Testis (tissue), 3 donors: Measurements from ENCODE around the gene CEACAM19. TPM values are rescaled to one million over a fixed set of nuclear protein-coding genes. Genes with fewer than 3 reads are reported as not detected.

Experiments used
- DNase-seq: peaks from one replicate; pipeline ENCODE4 v3.0.0-alpha.2; 2019
- H3K27ac ChIP-seq, 2 donors: fragments of 200-600 bp; sonication (generic); one replicate each; pipeline ENCODE4 v1.5.1; 2019
- H3K27me3 ChIP-seq: fragments of 200-600 bp; sonication (generic); one replicate; pipeline ENCODE4 v1.5.1; 2019
- H3K36me3 ChIP-seq: fragments of 200-600 bp; sonication (generic); one replicate; pipeline ENCODE4 v1.5.1; 2017; ENCODE audit warnings: low read depth; ENCODE audit errors: missing control alignments
- H3K4me1 ChIP-seq: fragments of 200-600 bp; sonication (generic); one replicate; pipeline ENCODE4 v1.5.1; 2019
- H3K4me3 ChIP-seq, 2 donors: fragments of 200-600 bp; sonication (generic); one replicate each; pipeline ENCODE4 v1.5.1; 2017 to 2019
- H3K9me3 ChIP-seq: fragments of 200-600 bp; sonication (generic); one replicate; pipeline ENCODE4 v1.5.1; 2017
- POLR2A ChIP-seq: fragments of 450-650 bp; IDR thresholded peaks from one replicate; pipeline ENCODE4 v1.6.1; 2017; ENCODE audit warnings: antibody characterized with exemption, mild to moderate bottlenecking, moderate library complexity
- WGBS, 2 donors: methylation state at CpG; one replicate each; pipeline ENCODE4 v1.1.5; 2018; 5-methylcytosine and 5-hydroxymethylcytosine counted together
- intact Hi-C: fragments of 100-400 bp; cut with DNase I; formaldehyde crosslinking; loops from one replicate; pipeline ENCODE4 v1.15.1; 2023; ENCODE audit warnings: low total_unique reads
- polyA plus RNA-seq: library from polyadenylated mRNA; stranded (reverse); fragments of 350-450 nt; fragmentation: Illumina TruSeq; extraction: RNeasy Lipid Tissue Mini Kit (QIAGEN cat#74804); gene quantifications from one replicate; pipeline ENCODE4 v1.2.3, GENCODE V29; 2014; ENCODE audit warnings: low read depth, low replicate concordance; ENCODE audit not compliant: insufficient read depth
- total RNA-seq, 2 donors: library from RNA; depleted of rRNA; stranded (reverse); fragments of >200 nt; gene quantifications; one replicate each; pipeline ENCODE4 v1.2.3, GENCODE V29; 2016
- TF ChIP-seq, protein P1 (sequence below), 3 experiments: fragments of 450-650 bp in 2 of 3; fragments of 200-600 bp in 1 of 3; sonication (generic) in 1 of 3; IDR thresholded peaks; one replicate each; pipeline ENCODE4 v1.5.1; 2016 to 2019; ENCODE audit warnings: antibody characterized with exemption in 3 of 3, mild to moderate bottlenecking in 2 of 3, moderate library complexity in 1 of 3

CEACAM19 gene
- total and polyA plus RNA-seq, 3 donors from 2014 or later, result 9.9 to 14.7 (median 11.2) TPM

DNA sequence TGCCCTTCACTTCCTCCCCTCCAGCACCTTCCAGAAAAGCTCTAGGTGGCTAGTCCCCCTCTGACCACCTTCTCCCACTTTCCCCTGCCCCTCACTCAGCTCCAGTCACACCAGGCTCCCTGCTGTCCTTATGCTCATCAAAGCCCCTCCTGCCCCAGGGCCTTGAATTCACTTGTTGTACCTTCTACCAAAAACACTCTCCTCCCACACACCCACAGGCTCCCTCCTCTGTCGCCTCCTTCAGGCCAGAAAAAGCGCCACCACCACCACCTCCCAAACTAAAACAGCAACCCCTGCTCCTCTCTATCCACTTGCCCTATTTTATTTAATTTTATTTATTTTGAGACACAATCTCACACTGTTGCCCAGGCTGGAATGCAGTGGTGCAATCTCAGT lies 22.9 kb downstream of the CEACAM19 start:
- H3K4me1 ChIP-seq, result no peaks in the 10 kb centered on the region

GRCh38 chr19:44696939-44697669 lies 25.8 kb downstream of the CEACAM19 start:
- H3K4me1 ChIP-seq, result no peaks in the 10 kb centered on the region
- 73 to 76% methylated on average over 22 of the region's 22 CpGs for WGBS, 2 donors
- H3K27ac ChIP-seq, result no peak overlapping the region
- H3K4me3 ChIP-seq, result no peak overlapping the region
- no peak for DNase-seq
- no peaks in the 10 kb centered on the region for H3K9me3 ChIP-seq
- no peaks in the 10 kb centered on the region for H3K36me3 ChIP-seq
- no peaks in the 10 kb centered on the region for H3K27me3 ChIP-seq
- TF ChIP-seq, protein P1, sequence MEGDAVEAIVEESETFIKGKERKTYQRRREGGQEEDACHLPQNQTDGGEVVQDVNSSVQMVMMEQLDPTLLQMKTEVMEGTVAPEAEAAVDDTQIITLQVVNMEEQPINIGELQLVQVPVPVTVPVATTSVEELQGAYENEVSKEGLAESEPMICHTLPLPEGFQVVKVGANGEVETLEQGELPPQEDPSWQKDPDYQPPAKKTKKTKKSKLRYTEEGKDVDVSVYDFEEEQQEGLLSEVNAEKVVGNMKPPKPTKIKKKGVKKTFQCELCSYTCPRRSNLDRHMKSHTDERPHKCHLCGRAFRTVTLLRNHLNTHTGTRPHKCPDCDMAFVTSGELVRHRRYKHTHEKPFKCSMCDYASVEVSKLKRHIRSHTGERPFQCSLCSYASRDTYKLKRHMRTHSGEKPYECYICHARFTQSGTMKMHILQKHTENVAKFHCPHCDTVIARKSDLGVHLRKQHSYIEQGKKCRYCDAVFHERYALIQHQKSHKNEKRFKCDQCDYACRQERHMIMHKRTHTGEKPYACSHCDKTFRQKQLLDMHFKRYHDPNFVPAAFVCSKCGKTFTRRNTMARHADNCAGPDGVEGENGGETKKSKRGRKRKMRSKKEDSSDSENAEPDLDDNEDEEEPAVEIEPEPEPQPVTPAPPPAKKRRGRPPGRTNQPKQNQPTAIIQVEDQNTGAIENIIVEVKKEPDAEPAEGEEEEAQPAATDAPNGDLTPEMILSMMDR (IDR thresholded peaks at IDR 0.05), result no peak
- TF ChIP-seq POLR2A, result no peak
- intact Hi-C loops, result no loop called here

More for the DNA sequence above, 22.9 kb downstream of the CEACAM19 start:
- intact Hi-C loops, result no loop called here
- no peaks in the 10 kb centered on the region for H3K27me3 ChIP-seq
- H3K9me3 ChIP-seq, result no peaks in the 10 kb centered on the region
- H3K4me3 ChIP-seq, result no peak overlapping the region
- no peak for DNase-seq
- H3K36me3 ChIP-seq, result no peaks in the 10 kb centered on the region
- WGBS, 2 donors, result 85 to 86% methylated on average over 2 of the region's 2 CpGs
- TF ChIP-seq, protein P1 (IDR thresholded peaks at IDR 0.05), result no peak
- no peak for TF ChIP-seq POLR2A
- no peak overlapping the region for H3K27ac ChIP-seq

- Histone ChIP-seq H3K27ac (no peak overlapping the region), H3K27me3 (no peaks in the 10 kb centered on the region), H3K36me3 (no peaks in the 10 kb centered on the region), H3K9me3 (no peaks in the 10 kb centered on the region), H3K4me3 (no peak overlapping the region), H3K4me1 (no peaks in the 10 kb centered on the region)
- TF ChIP-seq POLR2A, result no peak
- TF ChIP-seq, protein P1 (IDR thresholded peaks at IDR 0.05), result no peak
- WGBS, 2 donors, result 97 to 98% methylated on average over 4 of the region's 4 CpGs
- intact Hi-C loops, result no loop called here
- no peak for DNase-seq
Observed at GRCh38 chr19:44697670-44698034, 26.4 kb downstream of the CEACAM19 start.

GRCh38 chr19:44698492-44699201 lies 27.4 kb downstream of the CEACAM19 start, which contains the start of gene CEACAM16:
CEACAM16 (plus strand) TSS chr19:44699151; CDS start chr19:44701457, 2,306 bp downstream.
- WGBS, 2 donors, result 86 to 89% methylated on average over 12 to 13 of the region's 13 CpGs
- Histone ChIP-seq H3K36me3 (no peaks in the 10 kb centered on the region), H3K9me3 (no peaks in the 10 kb centered on the region), H3K27me3 (no peaks in the 10 kb centered on the region), H3K27ac (no peak within 1 kb of the TSS), H3K4me1 (no peaks in the 10 kb centered on the region), H3K4me3 (no peak within 1 kb of the TSS)
- no peak for TF ChIP-seq POLR2A
- TF ChIP-seq, protein P1 (IDR thresholded peaks at IDR 0.05), result no peak
- no peak for DNase-seq
- intact Hi-C loops, result no loop called here
